Stimulated activated CD4-positive, alpha-beta T cell treated with anti-CD3 and anti-CD28 coated beads, Interleukin-1b, Interleukin-23, amount 100 ng/mL, for 4 hours (primary cell): Measurements from ENCODE around the gene MLPH.
A peak's percentile ranks its signal among the peaks of the same experiment; 100 is the strongest.

ENCODE experiments used
- DNase-seq, 2 donors: peaks; one replicate each; pipeline ENCODE4 v3.0.0-alpha.2; 2020; ENCODE audit warnings: low read depth in 2 of 2

MLPH gene

GRCh38 chr2:237603049-237603717 lies 116.1 kb downstream of the MLPH start:
- DNase-seq: no peak

DNA sequence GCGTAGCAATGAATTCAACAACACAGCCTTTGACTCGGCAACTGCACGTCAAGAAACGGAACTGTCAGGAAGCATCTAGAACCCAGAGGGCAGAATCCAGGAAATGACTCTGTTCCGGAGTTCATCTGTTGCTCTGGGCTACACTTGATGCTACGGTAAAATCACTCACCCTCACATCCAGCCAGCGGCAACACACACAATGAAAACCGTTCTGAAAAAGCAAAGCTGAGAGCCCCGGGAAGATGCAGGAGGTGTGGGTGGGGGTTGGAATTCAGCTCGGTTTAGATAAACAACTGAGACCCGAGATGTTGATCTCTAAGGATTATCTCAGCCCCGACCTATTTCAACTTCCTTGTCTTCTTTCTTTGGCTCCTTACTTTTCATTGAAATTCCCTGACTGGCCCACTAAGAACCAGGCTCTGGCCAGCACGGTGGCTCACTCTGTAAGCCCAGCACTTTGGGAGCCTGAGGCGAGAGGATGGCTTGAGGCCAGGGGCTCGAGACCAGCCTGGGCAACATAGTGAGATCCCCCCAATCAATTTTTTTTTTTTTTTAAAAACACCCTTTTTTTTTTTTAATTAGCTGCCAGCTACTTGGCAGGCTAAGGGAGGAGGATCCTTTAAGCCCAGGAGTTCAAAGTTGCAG lies 116.8 kb downstream of the MLPH start:
- peak in 1 of 2 donors; percentile 43 for DNase-seq

DNA sequence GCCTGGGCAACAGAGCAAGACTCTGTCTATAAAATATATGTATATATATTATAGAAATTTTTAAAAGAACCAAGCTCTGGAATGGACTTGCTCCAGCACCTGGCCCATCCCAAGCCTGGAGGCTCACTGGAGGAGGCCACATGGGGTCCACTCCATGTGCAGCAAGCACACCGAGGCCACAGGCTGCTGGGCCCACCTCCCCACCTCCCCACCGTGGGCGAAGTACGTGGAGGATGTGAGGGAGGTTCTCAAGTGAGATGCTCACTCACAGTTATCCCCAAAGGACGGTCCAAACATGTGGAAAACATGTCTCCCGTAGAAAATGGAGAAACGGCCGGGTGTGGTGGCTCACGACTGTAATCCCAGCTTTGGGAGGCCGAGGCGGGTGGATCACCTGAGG lies 117.3 kb downstream of the MLPH start:
- no peak for DNase-seq
